ENCODE results near the gene POLD4. TPM values are rescaled to one million over a fixed set of nuclear protein-coding genes. Genes with fewer than 3 reads are reported as not detected.

POLD4 gene
- total and polyA plus RNA-seq, 2 of the 13 experiments (the other 11 are each of a cell fraction or from before 2014, with no cell fraction given) = 10.5 to 27.4 TPM

DNA sequence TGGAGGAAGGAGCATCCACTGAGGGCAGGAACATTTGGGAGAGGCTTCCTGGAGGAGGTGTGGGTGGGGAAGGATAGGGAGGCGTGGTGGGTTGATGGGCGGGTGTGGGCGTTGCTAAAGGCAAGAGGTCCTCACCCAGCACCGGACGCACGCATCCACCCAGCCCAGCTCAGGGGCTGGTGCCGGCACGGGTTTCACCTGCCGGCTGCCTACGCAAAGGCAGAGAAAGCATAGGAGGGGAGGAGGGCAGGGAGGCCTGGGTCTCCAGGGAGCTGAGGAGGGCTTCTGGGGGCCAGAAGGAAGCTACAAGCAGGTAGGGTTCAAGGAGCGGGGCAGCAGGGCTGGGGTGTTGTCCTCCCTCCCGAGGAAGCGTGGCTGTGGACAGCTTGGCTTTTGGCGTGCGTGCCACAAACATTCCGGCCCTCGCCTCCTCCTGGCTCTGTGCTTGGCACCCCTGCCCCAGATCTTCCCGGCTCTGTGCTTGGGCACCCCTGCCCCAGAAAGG, 42.2 kb downstream of the POLD4 start:
- no peak overlapping the region for H3K4me2 ChIP-seq (ENCODE audit: low read depth, low read length)
- H3K79me2 ChIP-seq (ENCODE audit: insufficient read depth, low read length) = no peaks in the 10 kb centered on the region
- FAIRE-seq = no peak
- H4K20me1 ChIP-seq (ENCODE audit: insufficient read depth, low read length) = no peaks in the 10 kb centered on the region
- H3K9me3 ChIP-seq (ENCODE audit: low read length) = no peaks in the 10 kb centered on the region
- WGBS (ENCODE audit: low lambda C conversion rate) = 90% methylated on average over 18 of the region's 18 CpGs
- TF ChIP-seq ZNF235 (CRISPR knock-in tag; IDR thresholded peaks at IDR 0.05; ENCODE audit: borderline replicate concordance) (no peak), MED8 (CRISPR knock-in tag; IDR thresholded peaks at IDR 0.05; ENCODE audit: insufficient replicate concordance) (no peak), HOXA7 (CRISPR knock-in tag; IDR thresholded peaks at IDR 0.05) (no peak), RORA (CRISPR knock-in tag; IDR thresholded peaks at IDR 0.05) (no peak), GTF3A (CRISPR knock-in tag; conservative IDR thresholded peaks at IDR 0.05) (no peak), ZBTB8A (CRISPR knock-in tag; IDR thresholded peaks at IDR 0.05; ENCODE audit: borderline replicate concordance, low read depth) (no peak), SRSF1 (optimal IDR thresholded peaks at IDR 0.05; ENCODE audit: low read depth, low read length) (no peak)
- TF ChIP-seq, protein P1, sequence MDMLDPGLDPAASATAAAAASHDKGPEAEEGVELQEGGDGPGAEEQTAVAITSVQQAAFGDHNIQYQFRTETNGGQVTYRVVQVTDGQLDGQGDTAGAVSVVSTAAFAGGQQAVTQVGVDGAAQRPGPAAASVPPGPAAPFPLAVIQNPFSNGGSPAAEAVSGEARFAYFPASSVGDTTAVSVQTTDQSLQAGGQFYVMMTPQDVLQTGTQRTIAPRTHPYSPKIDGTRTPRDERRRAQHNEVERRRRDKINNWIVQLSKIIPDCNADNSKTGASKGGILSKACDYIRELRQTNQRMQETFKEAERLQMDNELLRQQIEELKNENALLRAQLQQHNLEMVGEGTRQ (IDR thresholded peaks at IDR 0.05; ENCODE audit: low read depth, low read length) = no peak
- TF ChIP-seq, protein P1 (CRISPR knock-in tag; IDR thresholded peaks at IDR 0.05; ENCODE audit: borderline replicate concordance) = no peak
- ChIA-PET POLR2A (interaction anchor here (2.0 kb wide), 1 partner anchor 8 kb away, joined by 9 read pairs; the partner anchor contains the start of gene SSH3), CTCF (ENCODE audit: low intra/inter-chr PET ratio, low total read pairs) (no interaction called here)
- no peak for DNase-seq (ENCODE audit: low spot score)
- H3K36me3 ChIP-seq (replicated peaks in 1 of 2; ENCODE audit: control insufficient read depth in 1 of 2, insufficient read depth in 2 of 2, low read length in 2 of 2) = peaks cover 0 to 2% of the 10 kb centered on the region in 2 experiments; a peak in 3 of 5 replicates
- no peaks in the 10 kb centered on the region for H3K27me3 ChIP-seq (ENCODE audit: control insufficient read depth in 1 of 2, insufficient read depth in 2 of 2, low read length in 2 of 2)
- no peak overlapping the region for H3K4me3 ChIP-seq (replicated peaks in 1 of 3; ENCODE audit: insufficient read depth in 1 of 3, low read depth in 2 of 3, low read length in 3 of 3)
- no TSS peak for BruUV-seq (replicated peaks)
- no peak overlapping the region for H2AFZ ChIP-seq (ENCODE audit: low read length)
- no peak for ATAC-seq
- no peak overlapping the region for H3K27ac ChIP-seq (ENCODE audit: extremely low read length, insufficient read depth, low read length)
- in situ Hi-C loops (cut with HindIII; ENCODE audit: extremely low pct_ligation_motif_present, low pct_unique_long_range_greater_than_20kb) = no loop called here
- no peaks in the 10 kb centered on the region; the same call in 1 of the 2 replicates for H3K4me1 ChIP-seq (ENCODE audit: insufficient read depth, low read length)
- no peak overlapping the region for H3K9ac ChIP-seq (ENCODE audit: insufficient read depth, low read depth, low read length)
- intact Hi-C loops (cut with micrococcal nuclease; ENCODE audit: unreplicated experiment) = loop anchor here (10.0 kb wide), 1 partner anchor 196 kb away; the partner anchor contains the start of gene KDM2A
